TTC549 (cell line): ENCODE data around the gene LPAR6.

Source experiments
- FAIRE-seq: peaks from 2 replicates; lab custom pipeline; 2012; peaks lifted over from hg19 to GRCh38; lab: Jason Lieb, UNC

Gene LPAR6

DNA sequence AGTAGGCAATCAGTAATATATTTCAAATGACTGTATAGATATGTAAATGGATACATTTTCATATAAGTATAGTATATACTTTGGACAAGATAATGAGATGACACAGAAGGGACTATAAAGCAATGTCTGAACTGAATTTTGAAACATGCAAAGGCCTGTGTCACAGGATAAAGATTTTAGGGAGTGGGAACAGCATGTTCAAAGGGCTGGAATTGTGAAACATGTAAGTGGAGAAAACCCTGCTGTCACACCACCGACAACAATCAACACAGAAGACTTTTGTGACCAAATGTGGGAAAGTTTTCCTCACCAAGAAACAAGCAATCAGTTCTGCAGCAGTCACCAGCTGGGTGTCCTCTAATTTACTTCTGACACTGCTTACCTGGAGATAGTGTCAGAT lies 42.9 kb downstream of the LPAR6 start:
- FAIRE-seq: no peak
